ENCODE results near the gene RETREG1.
"Not testable (repeated sequence)": the region's sequence is repeated elsewhere in the genome, so short reads cannot be mapped to it uniquely, and the experiment has no call there.

The RETREG1 gene

GRCh38 chr5:16615741-16616535 is 859 bp downstream of the RETREG1 start:
- DNase-seq, result no peak

GRCh38 chr5:16612007-16612406 is 4.8 kb downstream of the RETREG1 start:
- no peak for DNase-seq

DNA sequence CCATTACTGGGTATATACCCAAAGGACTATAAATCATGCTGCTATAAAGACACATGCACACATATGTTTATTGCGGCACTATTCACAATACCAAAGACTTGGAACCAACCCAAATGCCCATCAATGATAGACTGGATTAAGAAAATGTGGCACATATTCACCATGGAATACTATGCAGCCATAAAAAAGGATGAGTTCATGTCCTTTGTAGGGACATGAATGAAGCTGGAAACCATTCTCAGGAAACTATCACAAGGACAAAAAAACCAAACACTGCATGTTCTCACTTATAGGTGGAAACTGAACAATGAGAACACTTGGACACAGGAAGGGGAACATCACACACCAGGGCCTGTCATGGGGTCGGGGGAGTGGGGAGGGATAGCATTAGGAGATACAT is 5.9 kb downstream of the RETREG1 start:
- DNase-seq, result not testable (repeated sequence)

GRCh38 chr5:16609412-16609811 is 7.4 kb downstream of the RETREG1 start:
- DNase-seq, result no peak

DNA sequence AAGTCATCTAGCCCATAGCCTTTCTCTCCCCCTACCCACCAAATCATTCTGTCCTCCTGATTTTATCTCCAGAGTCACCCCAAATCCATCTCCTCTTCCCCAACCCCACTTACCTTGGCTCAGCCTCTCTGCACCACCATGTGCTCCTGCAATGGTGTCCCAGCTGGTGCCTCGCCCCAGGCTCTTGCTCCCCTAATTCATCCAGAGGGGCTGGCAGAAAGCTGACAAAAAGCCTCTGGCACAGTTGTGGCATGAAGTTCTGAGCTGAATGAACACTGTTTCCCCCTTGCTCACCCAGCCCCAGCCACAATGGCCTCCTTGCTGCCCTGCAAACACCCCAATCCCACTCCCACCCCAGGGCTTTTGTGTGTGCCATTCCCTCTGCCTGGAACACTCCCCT is 10.2 kb downstream of the RETREG1 start:
- DNase-seq, result no peak

DNA sequence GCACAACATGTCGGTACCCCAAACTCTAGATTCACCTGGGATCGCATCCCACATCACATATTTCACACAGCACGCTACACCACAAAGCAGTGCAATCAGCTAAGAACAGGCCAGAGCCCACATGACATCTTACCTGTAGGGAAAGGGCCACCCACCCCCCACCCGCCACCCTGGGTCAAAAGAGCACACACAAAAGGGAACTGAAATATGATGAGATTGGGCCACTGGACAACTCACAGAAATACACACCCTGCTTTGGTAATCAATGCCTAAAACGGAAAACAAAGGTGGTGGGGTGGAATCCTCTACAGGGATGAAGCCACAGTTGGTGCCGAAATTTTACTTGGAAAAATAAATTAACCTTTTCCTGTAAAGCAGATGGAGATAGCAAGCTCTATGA is 13.1 kb downstream of the RETREG1 start:
- no peak for DNase-seq

DNA sequence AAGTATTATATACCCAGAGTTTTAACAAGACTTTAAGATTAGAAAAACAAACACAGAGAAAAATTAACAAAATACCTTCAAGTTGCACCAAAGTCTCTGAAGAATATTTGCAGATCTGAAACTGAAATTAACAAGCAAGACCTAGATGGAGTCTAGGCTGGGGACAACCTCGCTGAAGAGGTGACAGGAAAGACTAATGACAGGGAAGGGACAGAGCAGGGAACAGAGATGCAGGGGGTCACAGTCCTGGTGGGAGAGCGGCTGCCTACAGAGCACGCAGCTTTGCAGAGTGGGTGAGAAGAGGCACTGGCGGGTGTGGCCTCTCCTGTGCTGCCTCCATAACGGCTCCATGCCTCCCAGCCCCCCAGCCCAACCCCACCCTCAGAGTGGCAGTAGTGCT is 13.5 kb downstream of the RETREG1 start:
- DNase-seq, result no peak

DNA sequence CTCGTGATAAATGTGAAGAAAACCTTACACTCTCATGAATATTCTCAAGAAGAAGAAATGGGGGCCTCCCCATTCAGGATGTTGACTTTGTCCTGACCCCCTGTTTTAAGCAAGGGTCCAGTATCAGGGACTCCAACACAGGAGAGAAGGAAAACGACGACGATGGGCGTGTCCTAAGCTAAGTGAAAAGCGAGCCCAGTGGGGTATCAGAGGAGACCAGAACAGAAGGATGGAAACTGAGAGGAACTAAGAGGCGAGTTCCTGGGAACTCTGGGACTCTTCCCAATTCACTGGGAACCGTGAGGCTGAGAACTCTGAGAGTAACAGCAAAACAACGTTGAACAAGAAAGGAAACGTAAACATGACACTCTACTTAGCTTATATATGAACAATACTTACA is 14.6 kb downstream of the RETREG1 start:
- DNase-seq, result no peak

- DNase-seq, result no peak
Measured at GRCh38 chr5:16600946-16601345, 15.9 kb downstream of the RETREG1 start.

GRCh38 chr5:16600397-16600796 is 16.4 kb downstream of the RETREG1 start:
- DNase-seq, result no peak

DNA sequence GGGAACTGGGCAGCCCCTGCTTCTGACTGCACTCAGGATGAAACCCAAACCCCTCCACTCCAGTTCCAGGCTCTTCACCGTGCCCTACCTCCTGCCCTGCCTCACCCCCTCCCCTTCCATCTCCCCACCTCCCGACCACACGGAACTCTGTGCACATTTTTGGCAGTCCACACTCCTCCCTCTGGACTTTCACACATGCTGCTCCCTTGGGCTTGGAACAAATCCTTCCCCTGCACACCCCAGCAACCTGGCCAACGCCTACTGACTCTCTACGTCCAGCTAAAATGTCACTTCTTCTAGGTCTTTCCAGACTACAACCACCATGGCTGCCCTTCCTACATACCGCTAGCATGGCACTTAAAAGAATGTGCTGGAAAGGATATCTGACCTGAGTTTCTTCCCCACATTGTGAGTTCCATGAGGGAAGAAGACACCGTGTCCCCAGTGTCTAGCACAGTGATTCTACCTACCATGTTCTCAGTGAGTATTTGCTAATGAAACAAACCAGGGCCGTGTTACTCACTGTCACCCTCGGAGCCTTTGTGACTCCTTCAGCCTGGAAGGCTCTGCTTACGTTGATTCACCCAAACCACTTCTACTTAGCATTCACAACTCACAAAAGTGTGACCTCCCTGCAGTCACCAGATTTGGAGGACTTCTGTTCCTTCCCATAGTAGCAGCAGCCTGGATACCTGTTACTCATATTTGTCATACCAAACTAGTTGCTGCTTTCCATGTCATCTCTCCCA is 18.7 kb downstream of the RETREG1 start:
- no peak for DNase-seq

DNA sequence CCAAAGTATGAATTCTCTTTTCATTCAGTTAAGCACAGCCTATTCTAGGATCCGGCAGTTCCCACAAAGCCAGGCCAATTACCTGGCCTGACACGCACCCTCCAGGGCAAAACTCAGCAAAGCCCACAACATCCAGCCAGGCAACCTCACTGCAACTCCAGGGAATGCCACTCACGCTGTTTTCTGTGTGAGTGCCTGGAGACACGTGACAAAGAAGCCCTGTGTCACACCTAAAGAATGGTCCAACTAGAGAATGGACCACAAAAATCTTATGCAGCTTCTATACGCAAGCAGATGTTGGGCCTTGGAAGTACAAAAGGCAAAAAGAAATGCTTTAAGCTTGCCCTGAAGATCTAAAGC is 20.2 kb downstream of the RETREG1 start:
- DNase-seq, result no peak

- DNase-seq, result no peak
Measured at GRCh38 chr5:16595881-16596580, 20.8 kb downstream of the RETREG1 start.

- DNase-seq, result no peak
Measured at GRCh38 chr5:16593628-16594027, 23.2 kb downstream of the RETREG1 start.

GRCh38 chr5:16593013-16593412 is 23.8 kb downstream of the RETREG1 start:
- DNase-seq, result no peak

DNA sequence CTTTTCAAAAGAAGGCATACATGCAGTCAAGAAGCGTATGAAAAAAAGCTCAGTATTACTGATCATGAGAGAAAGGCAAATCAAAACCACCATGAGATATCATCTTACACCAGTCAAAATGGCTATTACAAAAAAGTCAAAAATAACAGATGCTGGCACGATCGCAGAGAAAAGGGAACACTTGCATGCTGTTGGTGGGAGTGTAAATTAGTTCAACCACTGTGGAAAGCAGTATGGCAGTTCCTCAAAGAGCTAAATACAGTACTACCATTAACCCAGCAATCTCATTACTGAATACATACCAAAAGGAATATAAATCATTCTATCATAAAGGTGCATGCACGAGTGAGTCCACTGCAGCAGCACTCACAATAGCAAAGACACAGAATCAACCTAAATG is 24.5 kb downstream of the RETREG1 start:
- DNase-seq, result no peak

DNA sequence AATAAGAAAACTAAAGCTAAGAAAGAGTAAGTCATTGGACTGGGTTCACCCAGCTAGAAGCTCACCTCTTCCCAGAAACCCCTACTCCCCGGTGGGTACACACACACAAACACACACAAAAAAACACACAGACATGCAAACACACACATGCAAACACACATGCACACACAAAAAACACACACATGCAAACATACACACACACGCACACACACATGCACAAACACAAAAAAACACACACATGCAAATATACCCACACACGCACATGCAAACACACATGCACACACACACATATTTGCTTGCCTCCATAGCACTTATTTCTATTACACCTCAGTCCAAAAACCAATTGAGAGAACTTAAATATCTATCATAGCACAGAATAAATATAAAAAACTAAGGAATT is 26.1 kb downstream of the RETREG1 start:
- DNase-seq, result no peak

DNA sequence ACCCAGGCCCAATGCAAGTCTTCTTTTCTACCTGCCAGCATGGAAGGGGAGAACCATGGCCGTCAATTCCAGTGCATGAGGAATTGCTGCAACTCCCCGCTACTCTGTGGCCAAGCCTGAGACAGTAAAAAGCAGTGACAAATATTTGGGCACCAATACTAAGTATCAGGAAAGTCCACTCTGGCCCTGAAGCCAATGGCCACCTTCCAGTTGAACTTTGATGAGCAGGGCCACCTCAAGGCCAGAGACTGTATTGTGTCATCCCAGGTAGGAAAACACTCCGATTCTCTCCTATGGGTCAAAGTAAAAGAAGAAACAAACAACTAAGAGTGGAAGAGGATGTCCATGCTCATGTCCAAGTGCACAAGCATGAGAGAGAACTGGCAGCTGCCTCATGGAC is 27.1 kb downstream of the RETREG1 start:
- DNase-seq, result no peak

GRCh38 chr5:16588434-16589214 is 28.2 kb downstream of the RETREG1 start:
- DNase-seq, result no peak

DNA sequence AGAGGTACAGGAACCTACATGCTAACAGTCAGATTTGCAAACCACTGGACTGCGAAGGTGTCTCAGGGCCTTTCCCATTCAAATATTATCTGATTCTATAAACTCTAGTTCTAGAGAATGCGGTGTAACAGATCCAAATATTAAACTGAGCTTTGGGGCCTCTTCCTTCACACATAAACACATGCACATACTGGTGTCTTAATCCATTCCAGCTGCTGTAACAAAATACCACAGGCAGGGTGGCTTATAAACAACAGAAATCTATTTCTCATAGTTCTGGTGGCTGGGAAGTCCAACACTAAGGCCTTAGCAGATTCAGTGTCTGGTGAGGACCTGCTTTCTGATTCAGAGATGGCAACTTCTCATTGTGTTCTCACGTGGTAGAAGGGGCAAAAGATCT is 30.2 kb downstream of the RETREG1 start:
- DNase-seq, result no peak

DNA sequence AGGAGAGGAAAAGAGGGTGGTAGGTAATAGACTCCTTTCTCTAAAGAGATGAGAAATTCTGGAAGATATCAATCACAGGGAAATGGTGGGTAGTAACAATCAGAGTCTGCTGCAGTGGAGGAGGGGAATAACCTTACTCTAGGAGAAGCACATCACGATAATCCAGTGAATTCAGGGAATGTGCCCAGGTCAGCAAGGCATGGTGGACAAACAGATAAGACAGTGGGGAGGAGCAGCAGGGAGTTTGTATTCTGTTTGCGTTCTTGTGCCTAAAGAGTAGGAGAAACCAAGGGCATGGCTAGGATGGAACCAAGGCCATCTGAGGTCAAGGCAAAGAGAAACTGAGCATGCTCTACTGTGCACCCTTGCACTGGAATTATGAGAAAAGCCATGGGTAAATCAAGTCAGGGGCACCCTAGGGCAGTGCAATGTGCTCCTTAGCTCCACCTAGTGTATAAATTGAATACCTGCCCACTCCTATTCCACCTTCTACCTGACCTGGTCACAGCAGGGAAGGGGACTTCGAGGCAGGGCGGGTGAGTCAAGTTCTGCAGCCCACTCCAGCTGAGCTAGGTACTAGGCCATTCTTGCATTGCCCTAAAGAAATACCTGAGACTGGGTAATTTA is 31.6 kb downstream of the RETREG1 start:
- no peak for DNase-seq

DNA sequence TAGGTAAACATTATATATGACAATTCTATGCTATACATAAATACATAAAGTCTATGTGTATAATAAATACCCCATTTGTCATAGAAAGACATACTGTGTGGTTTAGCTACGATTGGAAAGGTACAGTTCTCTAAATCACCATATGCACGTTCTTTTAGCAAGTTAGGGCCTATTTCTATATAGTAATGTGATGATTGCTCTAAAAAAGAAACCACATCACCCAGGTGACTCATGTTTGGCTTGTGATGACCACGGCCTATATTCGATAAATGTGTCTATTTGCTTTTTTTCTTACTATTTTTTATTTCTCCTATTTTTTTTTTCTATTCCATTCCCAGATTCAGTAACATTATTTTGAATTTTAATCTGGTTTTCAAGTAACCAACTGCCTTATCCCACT is 34.7 kb downstream of the RETREG1 start:
- no peak for DNase-seq

DNA sequence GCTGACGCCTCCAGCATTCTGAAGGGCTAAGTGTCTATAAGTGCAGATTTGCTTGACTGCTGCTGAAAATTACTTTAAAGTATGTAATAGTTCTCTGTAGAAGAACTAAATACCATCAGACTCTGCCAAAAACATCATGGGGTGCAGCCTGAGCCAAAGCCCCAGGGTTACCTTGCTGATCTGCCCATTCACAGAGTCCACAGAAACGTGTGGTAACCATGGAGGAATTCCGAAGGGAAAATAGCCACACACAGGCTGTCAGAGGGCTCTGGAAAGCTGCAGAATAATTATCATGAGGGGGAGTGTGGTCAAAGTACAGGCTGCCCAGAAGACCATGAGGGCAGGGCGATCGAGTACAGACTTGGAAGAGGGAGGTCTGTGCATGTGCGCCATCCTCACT is 36.4 kb downstream of the RETREG1 start:
- no peak for DNase-seq
